HL-60 (cell line): ENCODE results near the gene CCNC.

Experiments used
- DNase-seq, 2 experiments: peaks; one replicate each; pipeline ENCODE4 v3.0.0-alpha.2; 2010 to 2020; ENCODE audit warnings: low read depth in 1 of 2, low spot score in 1 of 2
- H3K27ac ChIP-seq: fragments of 250-450 bp; sonication (Bioruptor Pico); replicated peaks from 2 replicates; pipeline ENCODE4 v1.5.1; 2020; ENCODE audit warnings: mild to moderate bottlenecking, moderate library complexity
- H3K27me3 ChIP-seq: fragments of 250-450 bp; sonication (Bioruptor Pico); 2 replicates; pipeline ENCODE4 v1.5.1; 2021; ENCODE audit warnings: mild to moderate bottlenecking, moderate library complexity; ENCODE audit not compliant: insufficient read depth, poor library complexity, severe bottlenecking
- H3K4me3 ChIP-seq: replicated peaks from 2 replicates; pipeline ENCODE4 v1.5.1; 2011; ENCODE audit warnings: mild to moderate bottlenecking, control low read depth, low read length; ENCODE audit not compliant: insufficient read depth
- CTCF ChIP-seq: IDR thresholded peaks from one replicate; pipeline ENCODE4 v1.5.1; 2011; ENCODE audit warnings: low read length, control low read depth, inconsistent platforms; ENCODE audit not compliant: insufficient read depth
- GABPA ChIP-seq: IDR thresholded peaks from 2 replicates; pipeline ENCODE4 v1.6.1; 2012; ENCODE audit warnings: low read depth
- POLR2AphosphoS5 ChIP-seq: IDR thresholded peaks from 2 replicates; pipeline ENCODE4 v1.6.1; 2012; ENCODE audit warnings: low read depth
- REST ChIP-seq: IDR thresholded peaks from 2 replicates; pipeline ENCODE4 v1.6.1; 2012; ENCODE audit warnings: low read depth; ENCODE audit not compliant: insufficient replicate concordance
- SPI1 ChIP-seq: IDR thresholded peaks from 2 replicates; pipeline ENCODE4 v1.6.1; 2012; ENCODE audit warnings: low read depth, mild to moderate bottlenecking, borderline replicate concordance

Gene CCNC

GRCh38 chr6:99605911-99606655 lies 37.6 kb upstream of the CCNC start:
- no peak for DNase-seq
- no peak for TF ChIP-seq GABPA
- TF ChIP-seq POLR2AphosphoS5: no peak
- TF ChIP-seq REST: no peak
- TF ChIP-seq SPI1: no peak
- TF ChIP-seq CTCF: no peak
- H3K27me3 ChIP-seq: peaks cover 74% of the 10 kb centered on the region
- H3K4me3 ChIP-seq: no peak overlapping the region
- no peak overlapping the region for H3K27ac ChIP-seq

GRCh38 chr6:99605074-99605734 lies 36.7 kb upstream of the CCNC start:
- DNase-seq: no peak
- Histone ChIP-seq H3K27me3 (peaks cover 82% of the 10 kb centered on the region), H3K4me3 (no peak overlapping the region), H3K27ac (no peak overlapping the region)
- no peak for TF ChIP-seq POLR2AphosphoS5
- TF ChIP-seq REST: no peak
- TF ChIP-seq GABPA: no peak
- no peak for TF ChIP-seq SPI1
- TF ChIP-seq CTCF: no peak

GRCh38 chr6:99604166-99605073 lies 36.0 kb upstream of the CCNC start:
- peak overlapping the region; percentile 39 for H3K4me3 ChIP-seq
- H3K27ac ChIP-seq: no peak overlapping the region
- no peak for DNase-seq
- peaks cover 87% of the 10 kb centered on the region for H3K27me3 ChIP-seq
- TF ChIP-seq REST (no peak), GABPA (no peak), SPI1 (no peak), POLR2AphosphoS5 (no peak), CTCF (no peak)
